ENCODE measurements around the gene ULBP3.
"Not testable (repeated sequence)": the region's sequence is repeated elsewhere in the genome, so short reads cannot be mapped to it uniquely, and the experiment has no call there.

GRCh38 chr6:150024021-150024420 lies 44.9 kb downstream of the ULBP3 start:
- not testable (repeated sequence) for TF ChIP-seq POLR2A (IDR thresholded peaks at IDR 0.05; ENCODE audit: low read length); GATA1 (IDR thresholded peaks at IDR 0.05; ENCODE audit: low read depth, low read length)

All from erythroblast (primary cell).